Loucy (cell line): ENCODE data around the gene UBE2F.
"Not testable (repeated sequence)": the region's sequence is repeated elsewhere in the genome, so short reads cannot be mapped to it uniquely, and the experiment has no call there.

Experiments
- EZH2phosphoT487 ChIP-seq: fragments of 200-600 bp; IDR thresholded peaks from 2 replicates; pipeline ENCODE4 v1.6.1; 2018; ENCODE audit warnings: antibody characterized with exemption, mild to moderate bottlenecking, moderate library complexity, borderline replicate concordance
- TF ChIP-seq, protein P1 (sequence below): fragments of 200-600 bp; sonication (generic); conservative IDR thresholded peaks from 2 replicates; pipeline ENCODE4 v1.5.1; 2014; ENCODE audit warnings: mild to moderate bottlenecking, antibody characterized with exemption, low read length

DNA sequence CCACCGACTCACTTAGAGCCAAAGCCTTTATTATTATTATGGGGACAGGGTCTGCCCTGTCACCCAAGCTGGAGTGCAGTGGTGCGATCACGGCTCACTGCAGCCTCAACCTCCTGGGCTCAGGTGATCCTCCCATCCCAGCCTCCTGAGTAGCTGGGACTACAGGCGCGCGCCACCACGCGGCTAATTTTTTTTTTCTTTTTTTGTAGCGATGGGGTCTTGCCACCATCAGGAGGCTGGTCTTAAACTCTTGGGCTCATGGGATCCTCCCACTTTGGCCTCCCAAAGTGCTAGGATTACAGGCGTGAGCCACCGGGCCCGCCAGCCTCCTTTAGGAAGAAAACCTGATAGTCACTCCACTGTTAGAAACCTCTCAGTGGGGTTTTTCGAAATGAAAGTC is 970 bp upstream of the UBE2F start:
- TF ChIP-seq, protein P1, sequence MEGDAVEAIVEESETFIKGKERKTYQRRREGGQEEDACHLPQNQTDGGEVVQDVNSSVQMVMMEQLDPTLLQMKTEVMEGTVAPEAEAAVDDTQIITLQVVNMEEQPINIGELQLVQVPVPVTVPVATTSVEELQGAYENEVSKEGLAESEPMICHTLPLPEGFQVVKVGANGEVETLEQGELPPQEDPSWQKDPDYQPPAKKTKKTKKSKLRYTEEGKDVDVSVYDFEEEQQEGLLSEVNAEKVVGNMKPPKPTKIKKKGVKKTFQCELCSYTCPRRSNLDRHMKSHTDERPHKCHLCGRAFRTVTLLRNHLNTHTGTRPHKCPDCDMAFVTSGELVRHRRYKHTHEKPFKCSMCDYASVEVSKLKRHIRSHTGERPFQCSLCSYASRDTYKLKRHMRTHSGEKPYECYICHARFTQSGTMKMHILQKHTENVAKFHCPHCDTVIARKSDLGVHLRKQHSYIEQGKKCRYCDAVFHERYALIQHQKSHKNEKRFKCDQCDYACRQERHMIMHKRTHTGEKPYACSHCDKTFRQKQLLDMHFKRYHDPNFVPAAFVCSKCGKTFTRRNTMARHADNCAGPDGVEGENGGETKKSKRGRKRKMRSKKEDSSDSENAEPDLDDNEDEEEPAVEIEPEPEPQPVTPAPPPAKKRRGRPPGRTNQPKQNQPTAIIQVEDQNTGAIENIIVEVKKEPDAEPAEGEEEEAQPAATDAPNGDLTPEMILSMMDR: not testable (repeated sequence)
- TF ChIP-seq EZH2phosphoT487: not testable (repeated sequence)
